NK-92 (cell line): ENCODE measurements around the gene CTXN1.
"Not testable (repeated sequence)": the region's sequence is repeated elsewhere in the genome, so short reads cannot be mapped to it uniquely, and the experiment has no call there.

ENCODE experiments used
- DNase-seq: peaks from one replicate; lab custom pipeline; 2025; ENCODE audit not compliant: unreplicated experiment; lab: John Stamatoyannopoulos, UW

CTXN1 gene

GRCh38 chr19:7926021-7926726 lies at the start of gene CTXN1:
CTXN1 (minus strand) TSS chr19:7926135; CDS start chr19:7925538, 597 bp downstream.
- DNase-seq: no peak

GRCh38 chr19:7975037-7975436 lies 49.1 kb upstream of the CTXN1 start:
- DNase-seq: no peak

DNA sequence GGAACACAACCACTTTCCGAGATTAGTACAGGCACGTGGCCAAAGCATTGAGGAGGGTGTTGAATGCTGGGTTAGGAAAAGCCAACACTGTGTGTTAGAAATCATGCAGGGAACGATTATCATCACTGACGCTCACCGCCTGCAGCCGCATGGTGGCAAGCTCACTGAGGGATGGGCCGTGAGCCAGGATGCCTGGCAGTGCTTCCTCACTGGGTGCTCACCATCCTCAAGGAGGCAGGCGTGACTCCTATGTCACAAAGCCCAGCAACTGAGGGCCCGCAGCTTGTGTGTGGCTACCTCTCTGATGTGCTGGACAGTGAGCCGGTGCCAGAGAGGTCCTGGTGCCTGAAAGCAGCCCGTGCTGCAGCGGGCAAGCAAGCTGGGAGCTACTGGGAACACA lies 47.9 kb upstream of the CTXN1 start:
- no peak for DNase-seq

- DNase-seq: no peak
Observed at GRCh38 chr19:7971553-7972520, 45.9 kb upstream of the CTXN1 start.

- no peak for DNase-seq
Observed at GRCh38 chr19:7970716-7971448, 44.9 kb upstream of the CTXN1 start.

GRCh38 chr19:7969555-7969939 lies 43.6 kb upstream of the CTXN1 start:
- no peak for DNase-seq

DNA sequence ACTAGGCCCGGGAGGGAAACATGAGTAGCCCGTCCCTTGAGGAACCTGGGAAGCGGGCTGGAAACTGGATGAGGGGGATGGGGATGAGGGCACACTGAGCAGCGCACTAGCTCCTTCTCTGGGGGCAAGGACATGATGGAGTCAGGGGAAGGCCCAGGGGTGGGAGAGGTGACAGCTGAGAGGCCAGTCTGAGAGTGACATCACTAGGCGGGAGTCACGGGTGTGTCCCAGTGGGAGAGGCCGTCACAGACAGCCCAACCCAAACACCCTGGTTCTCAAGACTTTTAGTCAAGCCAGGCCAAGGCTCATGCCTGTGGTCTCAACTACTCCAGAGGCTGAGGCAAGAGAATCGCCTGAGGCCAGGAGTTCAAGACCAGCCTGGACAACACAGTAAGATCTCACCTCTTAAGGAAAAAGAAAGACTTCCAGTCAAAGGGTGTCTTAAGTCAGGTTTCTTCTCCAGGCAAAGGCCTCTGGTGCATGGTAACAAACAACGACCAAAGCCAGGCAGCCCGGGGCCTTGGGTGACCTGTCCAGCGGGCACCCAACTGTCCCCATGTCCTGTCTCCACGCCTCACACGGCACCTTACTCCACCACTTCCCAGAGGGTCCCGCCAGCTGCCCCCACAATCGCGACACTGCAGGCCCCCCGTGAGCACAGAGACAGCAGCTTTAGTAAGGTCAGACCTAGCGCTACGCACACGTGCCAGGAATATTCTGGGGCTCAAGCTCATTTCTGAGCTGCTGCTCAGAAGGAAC lies 43.0 kb upstream of the CTXN1 start:
- DNase-seq: no peak

DNA sequence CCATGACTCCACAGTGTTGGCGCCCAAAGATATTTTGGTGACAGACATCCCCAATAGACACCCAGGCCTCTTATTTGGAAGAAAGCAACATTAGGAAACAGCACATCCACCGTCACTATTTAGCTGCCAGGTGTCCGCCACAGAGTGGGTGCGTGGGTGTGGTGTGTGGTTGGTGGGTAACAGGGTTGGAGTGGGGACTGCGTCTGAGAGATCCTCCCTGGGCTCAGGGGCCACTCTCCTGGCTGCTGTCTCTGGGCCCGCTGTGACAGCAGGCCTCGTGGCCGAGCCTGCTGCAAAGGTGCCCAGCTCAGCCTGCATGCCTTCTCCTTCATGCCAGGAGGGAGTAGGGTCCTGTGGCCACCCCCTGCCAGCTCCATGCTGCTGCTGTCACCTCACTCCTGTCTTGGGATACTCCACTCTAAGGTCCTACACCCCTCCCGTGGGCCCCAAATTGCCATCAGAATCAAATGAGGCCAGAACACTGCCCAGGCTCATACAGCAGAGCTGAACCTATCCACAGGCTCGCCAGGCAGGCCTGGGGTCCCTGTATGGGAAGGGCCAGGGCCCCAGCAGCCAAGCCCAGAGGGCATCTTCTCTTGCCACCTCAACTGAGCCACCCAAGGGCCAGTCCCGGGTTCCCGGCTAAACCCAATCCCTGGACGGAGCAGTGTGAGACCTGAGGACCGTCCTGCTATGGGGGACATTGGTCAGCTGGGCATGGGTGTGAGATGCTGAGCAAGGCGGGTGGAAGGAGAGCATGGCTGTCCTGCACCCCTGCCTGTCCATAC lies 42.3 kb upstream of the CTXN1 start:
- no peak for DNase-seq

GRCh38 chr19:7965921-7966665 lies 40.2 kb upstream of the CTXN1 start:
- DNase-seq: no peak

- DNase-seq: no peak
Observed at GRCh38 chr19:7965259-7965841, 39.4 kb upstream of the CTXN1 start.

- DNase-seq: no peak
Observed at GRCh38 chr19:7963566-7963965, 37.6 kb upstream of the CTXN1 start.

DNA sequence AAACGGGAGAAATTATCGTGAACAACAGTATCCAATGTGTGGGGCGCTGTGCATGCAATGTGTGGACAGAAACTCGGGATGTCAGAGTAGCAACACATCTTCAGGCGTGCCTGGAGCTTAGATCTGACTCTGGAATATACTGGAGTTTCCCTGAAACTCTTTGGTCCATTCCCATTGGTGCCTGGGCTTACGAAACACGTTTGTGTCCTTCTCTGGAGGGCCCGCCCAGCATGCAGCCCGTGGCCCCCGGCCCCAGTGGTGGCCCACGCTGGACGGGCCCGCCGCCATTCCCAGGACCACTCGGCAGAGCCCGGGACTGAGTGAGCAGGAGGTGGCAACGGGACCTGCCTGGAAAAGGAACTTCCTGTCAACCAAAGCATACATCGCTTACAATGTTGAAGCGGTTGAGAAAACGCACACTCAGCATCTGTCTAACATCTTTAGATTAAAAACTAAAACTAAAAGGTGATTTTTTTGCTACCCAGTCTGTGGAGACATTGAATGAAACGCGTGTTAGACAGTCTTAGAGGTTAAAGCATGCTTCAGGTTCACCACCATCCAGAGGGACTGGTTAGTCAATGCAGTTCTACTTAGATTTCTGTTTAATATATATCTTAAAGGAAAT lies 36.8 kb upstream of the CTXN1 start:
- DNase-seq: no peak

- no peak for DNase-seq
Observed at GRCh38 chr19:7961920-7962626, 36.1 kb upstream of the CTXN1 start.

DNA sequence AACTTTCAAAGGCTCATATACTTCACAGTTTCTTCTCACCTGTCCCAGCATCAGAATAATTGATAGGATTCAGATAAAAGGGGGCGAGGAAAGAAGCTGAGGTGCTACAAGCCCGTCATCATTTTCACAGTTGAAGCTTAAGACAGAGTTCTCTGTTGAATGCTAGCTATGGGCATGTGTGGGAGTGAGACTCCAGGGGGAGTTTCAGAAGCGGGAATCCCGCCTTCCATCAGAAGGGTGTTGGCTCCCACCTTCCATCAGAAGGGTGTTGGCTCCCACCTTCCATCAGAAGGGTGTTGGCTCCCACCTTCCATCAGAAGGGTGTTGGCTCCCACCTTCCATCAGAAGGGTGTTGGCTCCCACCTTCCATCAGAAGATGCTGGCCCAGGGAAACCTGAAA lies 35.1 kb upstream of the CTXN1 start:
- DNase-seq: not testable (repeated sequence)

- DNase-seq: no peak
Observed at GRCh38 chr19:7959211-7959610, 33.3 kb upstream of the CTXN1 start.

DNA sequence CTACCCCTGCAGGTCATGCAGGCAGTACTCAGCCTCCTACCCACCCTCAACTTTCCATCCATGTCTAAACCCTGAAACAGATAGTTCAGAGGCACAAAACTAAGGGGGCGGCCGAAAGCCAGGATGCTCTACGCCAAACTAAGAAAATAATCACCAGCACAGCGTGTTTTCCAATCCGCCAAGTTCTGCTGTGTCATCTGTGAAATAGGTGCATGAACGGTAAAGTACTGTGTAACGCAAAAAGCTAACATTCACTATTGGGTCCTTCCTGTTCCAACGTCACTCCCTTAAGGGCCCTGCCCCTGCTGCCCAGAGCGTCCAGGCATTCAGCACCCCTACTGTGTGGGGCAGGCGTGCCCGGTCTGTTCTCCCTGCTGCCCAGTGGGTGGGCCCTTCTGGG lies 29.8 kb upstream of the CTXN1 start:
- DNase-seq: no peak

DNA sequence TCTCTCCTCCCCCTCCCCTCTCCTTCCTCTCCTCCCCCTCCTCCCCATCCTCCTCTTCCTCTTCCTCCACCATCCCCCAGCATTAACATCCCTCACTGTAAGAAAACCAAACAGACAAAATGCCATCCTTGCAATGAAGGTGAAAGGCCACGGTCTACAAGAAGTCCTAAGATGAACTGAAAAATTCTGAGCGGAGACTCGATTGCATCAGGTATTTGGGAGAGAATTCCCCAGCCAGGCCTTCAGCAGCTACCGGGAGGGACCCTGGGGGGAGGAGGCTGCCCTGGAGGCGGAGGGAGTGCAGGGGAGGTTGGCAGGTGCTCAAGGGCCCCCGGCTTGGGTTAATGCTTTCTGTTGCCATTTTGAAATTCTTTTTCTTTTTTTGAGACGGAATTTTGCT lies 27.6 kb upstream of the CTXN1 start:
- no peak for DNase-seq

- no peak for DNase-seq
Observed at GRCh38 chr19:7953060-7953459, 27.1 kb upstream of the CTXN1 start.
